MCF 10A (cell line): Measurements from ENCODE around the gene TPM1. TPM values are rescaled to one million over a fixed set of nuclear protein-coding genes. Genes with fewer than 3 reads are reported as not detected.

Experiments used
- BruUV-seq: library from RNA; stranded (reverse); fragments of 400-500 nt; replicated peaks from 2 replicates; lab custom pipeline; 2021; lab: Mats Ljungman, UMichigan
- CTCF ChIA-PET: fragments of 300-600 bp; sonication (Branson Sonifier 250); formaldehyde crosslinking; extraction: SDS; loops from one replicate; lab custom pipeline; 2021; ENCODE audit warnings: antibody characterized with exemption, inconsistent platforms; lab: Yijun Ruan, JAX
- POLR2A ChIA-PET: fragments of 300-600, 350-650 bp; sonication (Branson Sonifier 250); formaldehyde crosslinking; extraction: SDS; loops from one replicate; lab custom pipeline; 2020; ENCODE audit warnings: antibody characterized with exemption, inconsistent platforms; lab: Yijun Ruan, JAX
- DNase-seq: peaks from one replicate; pipeline ENCODE4 v3.0.0-alpha.2; 2018; ENCODE audit not compliant: unreplicated experiment
- H3K27ac Mint-ChIP-seq: one replicate; pipeline ENCODE4 v1.8.0; 2022; ENCODE audit warnings: mild to moderate bottlenecking, low read depth, mixed read lengths; ENCODE audit not compliant: unreplicated experiment
- H3K27me3 Mint-ChIP-seq: one replicate; pipeline ENCODE4 v1.8.0; 2022; ENCODE audit warnings: mixed read lengths; ENCODE audit not compliant: insufficient read depth, unreplicated experiment
- H3K36me3 Mint-ChIP-seq: one replicate; pipeline ENCODE4 v1.8.0; 2022; ENCODE audit warnings: mild to moderate bottlenecking, moderate library complexity, mixed read lengths; ENCODE audit not compliant: insufficient read depth, unreplicated experiment
- H3K4me1 Mint-ChIP-seq: one replicate; pipeline ENCODE4 v1.8.0; 2022; ENCODE audit warnings: mixed read lengths; ENCODE audit not compliant: insufficient read depth, unreplicated experiment
- H3K4me3 Mint-ChIP-seq: one replicate; pipeline ENCODE4 v1.8.0; 2022; ENCODE audit warnings: mild to moderate bottlenecking, moderate library complexity, mixed read lengths; ENCODE audit not compliant: unreplicated experiment
- H3K9me3 Mint-ChIP-seq: one replicate; pipeline ENCODE4 v1.8.0; 2022; ENCODE audit warnings: mixed read lengths; ENCODE audit not compliant: unreplicated experiment
- intact Hi-C: fragments of 100-400 bp; cut with micrococcal nuclease; formaldehyde crosslinking; loops from 2 replicates; pipeline ENCODE4 v1.14.1; 2022
- total RNA-seq: library from RNA; stranded (reverse); gene quantifications from 2 replicates; pipeline ENCODE4 v1.2.3, GENCODE V29; 2022
- TF ChIP-seq, protein P1 (sequence below): fragments of 200-600 bp; IDR thresholded peaks from one replicate; pipeline ENCODE4 v1.8.0; 2022; ENCODE audit warnings: antibody characterized with exemption, mild to moderate bottlenecking; ENCODE audit not compliant: unreplicated experiment

The TPM1 gene
- total RNA-seq, 1 experiment from 2014 or later = 67.8 TPM

DNA sequence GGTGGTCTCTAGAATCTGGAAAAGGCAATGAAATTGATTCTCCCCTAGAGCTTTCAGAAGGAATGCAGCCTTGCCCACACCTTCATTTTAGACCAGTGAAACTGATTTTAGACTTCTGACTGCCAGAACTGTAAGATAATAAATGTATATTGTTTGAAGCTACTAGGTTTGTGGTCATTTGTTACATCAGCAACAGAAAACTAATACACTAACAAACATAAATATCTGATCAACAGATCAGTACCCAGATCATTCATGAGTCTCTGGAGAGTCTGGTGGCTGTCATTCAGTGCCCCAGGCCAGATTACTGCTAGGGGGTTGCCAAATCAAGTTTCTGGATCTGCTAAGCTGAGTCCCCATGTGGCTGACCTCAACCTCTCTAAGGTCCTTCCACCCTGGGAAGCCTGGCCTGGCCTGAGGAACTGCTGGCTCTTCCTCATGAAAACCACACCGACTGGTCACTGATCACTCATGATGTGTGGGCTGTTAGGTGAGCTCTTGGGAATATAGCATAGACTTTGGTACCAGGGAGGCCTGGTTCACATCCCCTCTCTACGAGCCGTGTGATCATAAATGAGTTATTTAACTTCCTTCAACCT is 68.0 kb downstream of the TPM1 start:
- Mint-ChIP-seq H3K27me3 (no peaks in the 10 kb centered on the region), H3K4me1 (peaks cover 4% of the 10 kb centered on the region), H3K4me3 (no peak overlapping the region), H3K36me3 (peaks cover 7% of the 10 kb centered on the region), H3K27ac (no peak overlapping the region), H3K9me3 (no peaks in the 10 kb centered on the region)
- intact Hi-C loops = no loop called here
- ChIA-PET CTCF (interaction anchor here (0.7 to 3.1 kb wide), 2 partner anchors 16 to 303 kb away, joined by 4 to 13 read pairs; no protein-coding TSS in a partner anchor), POLR2A (no interaction called here)
- TF ChIP-seq, protein P1, sequence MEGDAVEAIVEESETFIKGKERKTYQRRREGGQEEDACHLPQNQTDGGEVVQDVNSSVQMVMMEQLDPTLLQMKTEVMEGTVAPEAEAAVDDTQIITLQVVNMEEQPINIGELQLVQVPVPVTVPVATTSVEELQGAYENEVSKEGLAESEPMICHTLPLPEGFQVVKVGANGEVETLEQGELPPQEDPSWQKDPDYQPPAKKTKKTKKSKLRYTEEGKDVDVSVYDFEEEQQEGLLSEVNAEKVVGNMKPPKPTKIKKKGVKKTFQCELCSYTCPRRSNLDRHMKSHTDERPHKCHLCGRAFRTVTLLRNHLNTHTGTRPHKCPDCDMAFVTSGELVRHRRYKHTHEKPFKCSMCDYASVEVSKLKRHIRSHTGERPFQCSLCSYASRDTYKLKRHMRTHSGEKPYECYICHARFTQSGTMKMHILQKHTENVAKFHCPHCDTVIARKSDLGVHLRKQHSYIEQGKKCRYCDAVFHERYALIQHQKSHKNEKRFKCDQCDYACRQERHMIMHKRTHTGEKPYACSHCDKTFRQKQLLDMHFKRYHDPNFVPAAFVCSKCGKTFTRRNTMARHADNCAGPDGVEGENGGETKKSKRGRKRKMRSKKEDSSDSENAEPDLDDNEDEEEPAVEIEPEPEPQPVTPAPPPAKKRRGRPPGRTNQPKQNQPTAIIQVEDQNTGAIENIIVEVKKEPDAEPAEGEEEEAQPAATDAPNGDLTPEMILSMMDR = no peak
- no TSS peak for BruUV-seq
- no peak for DNase-seq

- POLR2A ChIA-PET = no interaction called here
- no peaks in the 10 kb centered on the region for H3K27me3 Mint-ChIP-seq
- no peak overlapping the region for H3K27ac Mint-ChIP-seq
- H3K9me3 Mint-ChIP-seq = no peaks in the 10 kb centered on the region
- no peak overlapping the region for H3K4me3 Mint-ChIP-seq
- CTCF ChIA-PET = interaction anchor here (0.7 kb wide), 1 partner anchor 302 kb away, joined by 4 read pairs; no protein-coding TSS in a partner anchor
- H3K36me3 Mint-ChIP-seq = peaks cover 7% of the 10 kb centered on the region
- BruUV-seq = no TSS peak
- TF ChIP-seq, protein P1 = no peak
- intact Hi-C loops = no loop called here
- no peak for DNase-seq
- H3K4me1 Mint-ChIP-seq = peaks cover 4% of the 10 kb centered on the region
These were observed 68.9 kb downstream of the TPM1 start for GRCh38 chr15:63111481-63111880.

GRCh38 chr15:63112871-63113270 is 70.3 kb downstream of the TPM1 start:
- BruUV-seq = no TSS peak
- CTCF ChIA-PET = no interaction called here

GRCh38 chr15:63114465-63114864 is 71.9 kb downstream of the TPM1 start:
- no peaks in the 10 kb centered on the region for H3K27me3 Mint-ChIP-seq
- TF ChIP-seq, protein P1 = no peak
- peaks cover 7% of the 10 kb centered on the region for H3K36me3 Mint-ChIP-seq
- no peaks in the 10 kb centered on the region for H3K4me1 Mint-ChIP-seq
- CTCF ChIA-PET = interaction anchor here (1.5 kb wide), 1 partner anchor 20 kb away, joined by 7 read pairs; no protein-coding TSS in a partner anchor
- no peak for DNase-seq
- no peak overlapping the region for H3K27ac Mint-ChIP-seq
- no peak overlapping the region for H3K4me3 Mint-ChIP-seq
- POLR2A ChIA-PET = interaction anchor here (0.7 kb wide), 2 partner anchors 48 to 64 kb away, joined by 3 read pairs; no protein-coding TSS in a partner anchor
- intact Hi-C loops = no loop called here
- peaks cover 3% of the 10 kb centered on the region for H3K9me3 Mint-ChIP-seq
- no TSS peak for BruUV-seq

More at GRCh38 chr15:63112871-63113270, 70.3 kb downstream of the TPM1 start:
- no peaks in the 10 kb centered on the region for H3K9me3 Mint-ChIP-seq
- H3K4me3 Mint-ChIP-seq = no peak overlapping the region
- peaks cover 7% of the 10 kb centered on the region for H3K36me3 Mint-ChIP-seq
- H3K27ac Mint-ChIP-seq = no peak overlapping the region
- no peak for DNase-seq
- H3K4me1 Mint-ChIP-seq = peaks cover 4% of the 10 kb centered on the region
- TF ChIP-seq, protein P1 = no peak
- POLR2A ChIA-PET = no interaction called here
- intact Hi-C loops = no loop called here
- H3K27me3 Mint-ChIP-seq = no peaks in the 10 kb centered on the region

Other genes starting within 250 kb of the TPM1 start
- 9.9 and 16.3 TPM in 2 replicates for gene LACTB, start 79.1 kb downstream of the TPM1 start, total RNA-seq
- 154 and 172 TPM in 2 replicates for gene RPS27L, start 114.7 kb downstream of the TPM1 start, total RNA-seq
- gene RAB8B, start 146.9 kb downstream of the TPM1 start, total RNA-seq = 11.7 and 15.6 TPM in 2 replicates
- 5.2 and 8.2 TPM in 2 replicates for gene APH1B, start 234.9 kb downstream of the TPM1 start, total RNA-seq